ENCODE data around the gene GATA5. TPM values are rescaled to one million over a fixed set of nuclear protein-coding genes. Genes with fewer than 3 reads are reported as not detected.

Gene GATA5
- total RNA-seq, 5 donors from 2014 or later (not counting 1 experiment from before 2014, with no cell fraction given) = not detected

- H3K27ac Mint-ChIP-seq = no peak overlapping the region
- no peaks in the 10 kb centered on the region for H3K4me1 Mint-ChIP-seq
- H3K27ac ChIP-seq (ENCODE audit: low read length) = no peak overlapping the region
- H3K4me3 ChIP-seq (ENCODE audit: control insufficient read depth in 1 of 2, extremely low read depth in 1 of 2, low read length in 1 of 2) = no peak overlapping the region
- ChIA-PET CTCF (no interaction called here), POLR2A (no interaction called here)
- H3K9me3 Mint-ChIP-seq = no peaks in the 10 kb centered on the region
- no peak for ATAC-seq (replicated peaks in 1 of 4)
- no peaks in the 10 kb centered on the region for H3K36me3 ChIP-seq (ENCODE audit: control insufficient read depth in 2 of 2, extremely low read depth in 1 of 2, insufficient read depth in 1 of 2, low read length in 1 of 2)
- no peaks in the 10 kb centered on the region for H3K4me1 ChIP-seq (ENCODE audit: control insufficient read depth in 1 of 2, extremely low read depth in 1 of 2, insufficient read depth in 2 of 2, low read length in 2 of 2)
- DNase-seq = no peak
- H3K27me3 ChIP-seq (replicated peaks in 1 of 2; ENCODE audit: control insufficient read depth in 2 of 2, extremely low read depth in 1 of 2, insufficient read depth in 2 of 2, low read length in 1 of 2) = peaks cover 0 to 38% of the 10 kb centered on the region in 2 experiments
- H3K4me3 Mint-ChIP-seq = no peak overlapping the region
- peaks cover 0 to 17% of the 10 kb centered on the region in 2 donors for H3K27me3 Mint-ChIP-seq
- H3K36me3 Mint-ChIP-seq = no peaks in the 10 kb centered on the region
- 60% methylated on average over 22 of the region's 30 CpGs for WGBS (ENCODE audit: insufficient coverage)
- no peaks in the 10 kb centered on the region for H3K9me3 ChIP-seq
Measured at GRCh38 chr20:62454904-62455636, 20.7 kb downstream of the GATA5 start.

DNA sequence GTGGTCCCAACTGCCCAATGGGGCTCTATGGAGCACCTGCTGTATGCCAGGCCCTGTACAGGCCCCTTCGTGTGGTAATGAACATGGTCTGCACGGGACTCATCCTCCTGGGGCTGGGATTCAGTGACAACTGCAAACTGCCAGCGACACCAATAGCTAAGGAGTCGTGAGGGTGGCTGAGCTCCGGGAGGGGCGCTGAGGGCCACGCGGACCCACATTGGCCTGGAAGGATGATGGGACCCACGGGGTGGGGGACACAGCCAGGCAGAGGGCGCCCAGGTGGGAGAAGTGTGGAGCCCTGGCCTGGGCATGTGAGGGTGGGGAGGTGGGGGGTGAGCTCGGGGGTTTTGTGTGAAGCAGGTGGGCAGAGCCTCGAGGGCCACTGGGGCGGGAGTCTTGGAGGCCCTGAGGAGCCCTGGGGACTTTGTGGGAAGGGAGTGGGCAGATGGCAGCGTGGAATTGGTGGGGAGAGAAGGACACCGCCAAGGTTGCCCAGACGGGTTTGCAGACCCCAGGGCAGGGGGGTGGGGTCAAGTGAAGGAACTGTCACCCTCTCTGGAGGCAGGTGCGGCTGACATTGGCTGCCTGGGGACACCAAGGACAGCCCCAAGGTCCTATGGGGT lies 22.5 kb downstream of the GATA5 start:
- no peaks in the 10 kb centered on the region for H3K9me3 Mint-ChIP-seq
- Histone ChIP-seq H3K27ac (ENCODE audit: low read length) (no peak overlapping the region), H3K4me3 (ENCODE audit: control insufficient read depth in 1 of 2, extremely low read depth in 1 of 2, low read length in 1 of 2) (no peak overlapping the region), H3K4me1 (ENCODE audit: control insufficient read depth in 1 of 2, extremely low read depth in 1 of 2, insufficient read depth in 2 of 2, low read length in 2 of 2) (no peaks in the 10 kb centered on the region), H3K36me3 (ENCODE audit: control insufficient read depth in 2 of 2, extremely low read depth in 1 of 2, insufficient read depth in 1 of 2, low read length in 1 of 2) (no peaks in the 10 kb centered on the region), H3K27me3 (replicated peaks in 1 of 2; ENCODE audit: control insufficient read depth in 2 of 2, extremely low read depth in 1 of 2, insufficient read depth in 2 of 2, low read length in 1 of 2) (peaks cover 0 to 43% of the 10 kb centered on the region in 2 experiments), H3K9me3 (no peaks in the 10 kb centered on the region)
- ATAC-seq (replicated peaks in 1 of 4) (no peak), DNase-seq (no peak)
- no peak overlapping the region for H3K27ac Mint-ChIP-seq
- H3K27me3 Mint-ChIP-seq = peaks cover 3 to 22% of the 10 kb centered on the region in 2 donors
- POLR2A ChIA-PET = no interaction called here
- no peaks in the 10 kb centered on the region for H3K4me1 Mint-ChIP-seq
- CTCF ChIA-PET = no interaction called here
- no peak overlapping the region for H3K4me3 Mint-ChIP-seq
- WGBS (ENCODE audit: insufficient coverage) = 74% methylated on average over 17 of the region's 17 CpGs
- H3K36me3 Mint-ChIP-seq = no peaks in the 10 kb centered on the region

DNA sequence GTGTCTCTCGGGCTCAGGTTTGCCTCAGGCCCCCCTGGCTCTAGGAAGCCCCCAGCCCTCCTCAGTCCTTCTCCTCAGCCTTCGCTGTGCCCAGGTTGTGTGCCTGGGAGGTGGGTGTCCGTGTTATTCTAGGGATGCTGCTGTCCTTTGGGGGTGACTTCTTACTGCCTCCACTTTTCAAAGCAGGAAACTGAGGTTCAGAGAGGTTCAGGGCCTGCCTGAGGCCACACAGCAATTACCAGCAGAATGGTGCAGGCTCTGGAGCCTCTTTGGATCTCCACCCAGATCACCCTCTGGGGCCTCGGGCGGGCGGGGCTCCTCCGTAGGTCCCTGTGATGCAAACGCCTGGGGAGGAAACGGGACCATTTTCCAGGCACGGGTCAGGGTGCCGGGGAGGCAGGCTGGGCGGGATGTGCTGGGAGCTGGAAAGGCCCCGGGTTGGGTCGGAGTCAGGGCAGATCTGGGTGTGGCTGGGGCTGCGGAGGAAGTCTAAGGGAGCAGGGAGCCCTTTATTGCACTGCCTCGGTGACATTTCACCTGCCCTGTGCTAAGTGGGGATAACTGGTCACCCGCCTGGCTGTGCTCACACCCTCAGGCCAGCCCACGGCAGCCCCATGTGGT lies 23.2 kb downstream of the GATA5 start:
- ChIA-PET CTCF (no interaction called here), POLR2A (no interaction called here)
- ATAC-seq (replicated peaks in 1 of 4) = no peak
- DNase-seq = no peak
- H3K4me3 Mint-ChIP-seq = no peak overlapping the region
- H3K4me1 Mint-ChIP-seq = no peaks in the 10 kb centered on the region
- no peaks in the 10 kb centered on the region for H3K36me3 Mint-ChIP-seq
- H3K4me1 ChIP-seq (ENCODE audit: control insufficient read depth in 1 of 2, extremely low read depth in 1 of 2, insufficient read depth in 2 of 2, low read length in 2 of 2) = no peaks in the 10 kb centered on the region
- 76% methylated on average over 15 of the region's 18 CpGs for WGBS (ENCODE audit: insufficient coverage)
- H3K9me3 ChIP-seq = no peaks in the 10 kb centered on the region
- H3K27me3 Mint-ChIP-seq = peaks cover 3 to 23% of the 10 kb centered on the region in 2 donors
- H3K9me3 Mint-ChIP-seq = no peaks in the 10 kb centered on the region
- H3K27ac Mint-ChIP-seq = no peak overlapping the region
- no peaks in the 10 kb centered on the region for H3K36me3 ChIP-seq (ENCODE audit: control insufficient read depth in 2 of 2, extremely low read depth in 1 of 2, insufficient read depth in 1 of 2, low read length in 1 of 2)
- H3K27ac ChIP-seq (ENCODE audit: low read length) = no peak overlapping the region
- H3K4me3 ChIP-seq (ENCODE audit: control insufficient read depth in 1 of 2, extremely low read depth in 1 of 2, low read length in 1 of 2) = no peak overlapping the region
- peaks cover 0 to 48% of the 10 kb centered on the region in 2 experiments for H3K27me3 ChIP-seq (replicated peaks in 1 of 2; ENCODE audit: control insufficient read depth in 2 of 2, extremely low read depth in 1 of 2, insufficient read depth in 2 of 2, low read length in 1 of 2)

DNA sequence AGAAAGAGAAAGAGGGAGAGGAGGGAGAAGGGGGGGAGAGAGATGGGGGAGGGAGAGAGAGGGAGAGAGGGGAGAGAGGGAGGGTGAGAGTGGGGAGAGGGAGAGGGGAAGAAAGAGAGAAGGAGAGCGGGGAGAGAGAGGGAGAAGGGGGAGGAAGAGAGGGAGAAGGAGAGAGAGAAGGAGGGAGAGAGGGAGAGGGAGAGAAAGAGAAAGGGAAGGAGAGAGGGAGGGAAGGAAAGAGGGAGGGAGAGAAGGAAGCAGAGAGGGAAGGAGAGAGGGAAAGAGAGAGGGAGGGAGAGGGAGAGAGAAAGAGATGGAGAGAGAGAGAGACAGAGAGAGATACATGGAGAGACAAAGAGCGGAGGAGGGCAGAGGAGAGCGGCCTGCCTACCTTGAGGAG lies 23.8 kb downstream of the GATA5 start:
- 92% methylated on average over 2 of the region's 3 CpGs for WGBS (ENCODE audit: insufficient coverage)
- ATAC-seq (replicated peaks in 1 of 4) (no peak), DNase-seq (no peak)
- no peaks in the 10 kb centered on the region for H3K36me3 Mint-ChIP-seq
- Histone ChIP-seq H3K4me1 (ENCODE audit: control insufficient read depth in 1 of 2, extremely low read depth in 1 of 2, insufficient read depth in 2 of 2, low read length in 2 of 2) (no peaks in the 10 kb centered on the region), H3K36me3 (ENCODE audit: control insufficient read depth in 2 of 2, extremely low read depth in 1 of 2, insufficient read depth in 1 of 2, low read length in 1 of 2) (no peaks in the 10 kb centered on the region), H3K27ac (ENCODE audit: low read length) (no peak overlapping the region), H3K27me3 (replicated peaks in 1 of 2; ENCODE audit: control insufficient read depth in 2 of 2, extremely low read depth in 1 of 2, insufficient read depth in 2 of 2, low read length in 1 of 2) (peaks cover 0 to 51% of the 10 kb centered on the region in 2 experiments), H3K9me3 (no peaks in the 10 kb centered on the region), H3K4me3 (ENCODE audit: control insufficient read depth in 1 of 2, extremely low read depth in 1 of 2, low read length in 1 of 2) (no peak overlapping the region)
- H3K9me3 Mint-ChIP-seq = no peaks in the 10 kb centered on the region
- H3K4me3 Mint-ChIP-seq = no peak overlapping the region
- ChIA-PET CTCF (no interaction called here), POLR2A (no interaction called here)
- H3K27me3 Mint-ChIP-seq = peaks cover 3 to 23% of the 10 kb centered on the region in 2 donors
- no peak overlapping the region for H3K27ac Mint-ChIP-seq
- no peaks in the 10 kb centered on the region for H3K4me1 Mint-ChIP-seq

DNA sequence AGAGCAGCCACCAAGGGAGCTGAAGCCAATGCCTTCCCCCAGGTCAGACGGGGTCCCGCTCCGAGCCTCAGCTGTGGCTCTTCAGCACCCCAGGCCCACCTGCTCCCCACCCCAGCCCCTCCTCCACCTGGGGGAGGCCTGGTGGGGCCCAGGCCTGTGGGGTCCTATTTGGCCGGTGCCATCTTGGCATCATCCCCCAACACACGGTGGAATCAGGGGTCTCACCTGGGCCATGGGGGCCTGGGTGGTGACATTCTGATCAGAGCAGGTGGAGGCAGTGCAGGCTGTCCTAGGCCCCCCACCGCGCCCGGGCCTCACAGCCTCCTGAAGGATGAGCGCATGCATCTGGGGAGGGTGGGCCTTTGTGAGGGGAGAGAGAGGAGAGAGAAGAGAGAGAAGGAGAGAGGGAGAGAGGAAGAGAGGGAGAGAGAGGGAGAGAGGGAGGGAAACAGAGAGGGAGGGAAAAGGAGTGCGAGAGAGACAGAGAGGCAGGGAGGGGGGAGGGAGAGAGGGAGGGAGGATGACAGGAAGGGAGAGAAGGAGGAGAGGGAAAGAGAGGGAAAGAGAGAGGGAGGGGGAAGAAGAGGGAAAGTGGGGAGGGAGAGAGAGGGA lies 24.5 kb downstream of the GATA5 start:
- CTCF ChIA-PET = no interaction called here
- Histone ChIP-seq H3K27ac (ENCODE audit: low read length) (no peak overlapping the region), H3K27me3 (replicated peaks in 1 of 2; ENCODE audit: control insufficient read depth in 2 of 2, extremely low read depth in 1 of 2, insufficient read depth in 2 of 2, low read length in 1 of 2) (peaks cover 0 to 57% of the 10 kb centered on the region in 2 experiments), H3K9me3 (no peaks in the 10 kb centered on the region), H3K4me3 (ENCODE audit: control insufficient read depth in 1 of 2, extremely low read depth in 1 of 2, low read length in 1 of 2) (no peak overlapping the region), H3K4me1 (ENCODE audit: control insufficient read depth in 1 of 2, extremely low read depth in 1 of 2, insufficient read depth in 2 of 2, low read length in 2 of 2) (no peaks in the 10 kb centered on the region), H3K36me3 (ENCODE audit: control insufficient read depth in 2 of 2, extremely low read depth in 1 of 2, insufficient read depth in 1 of 2, low read length in 1 of 2) (no peaks in the 10 kb centered on the region)
- H3K4me1 Mint-ChIP-seq = no peaks in the 10 kb centered on the region
- POLR2A ChIA-PET = no interaction called here
- WGBS (ENCODE audit: insufficient coverage) = 81% methylated on average over 3 of the region's 10 CpGs
- no peak overlapping the region for H3K4me3 Mint-ChIP-seq
- H3K27ac Mint-ChIP-seq = no peak overlapping the region
- H3K36me3 Mint-ChIP-seq = no peaks in the 10 kb centered on the region
- ATAC-seq (replicated peaks in 1 of 4) (no peak), DNase-seq (no peak)
- no peaks in the 10 kb centered on the region for H3K9me3 Mint-ChIP-seq
- peaks cover 3 to 23% of the 10 kb centered on the region in 2 donors for H3K27me3 Mint-ChIP-seq

- 80% methylated on average over 20 of the region's 24 CpGs for WGBS (ENCODE audit: insufficient coverage)
- no peak overlapping the region for H3K4me3 Mint-ChIP-seq
- Histone ChIP-seq H3K9me3 (no peaks in the 10 kb centered on the region), H3K4me1 (ENCODE audit: control insufficient read depth in 1 of 2, extremely low read depth in 1 of 2, insufficient read depth in 2 of 2, low read length in 2 of 2) (no peaks in the 10 kb centered on the region), H3K27me3 (replicated peaks in 1 of 2; ENCODE audit: control insufficient read depth in 2 of 2, extremely low read depth in 1 of 2, insufficient read depth in 2 of 2, low read length in 1 of 2) (peaks cover 0 to 58% of the 10 kb centered on the region in 2 experiments), H3K36me3 (ENCODE audit: control insufficient read depth in 2 of 2, extremely low read depth in 1 of 2, insufficient read depth in 1 of 2, low read length in 1 of 2) (no peaks in the 10 kb centered on the region), H3K27ac (ENCODE audit: low read length) (no peak overlapping the region), H3K4me3 (ENCODE audit: control insufficient read depth in 1 of 2, extremely low read depth in 1 of 2, low read length in 1 of 2) (no peak overlapping the region)
- H3K27me3 Mint-ChIP-seq = peaks cover 3 to 20% of the 10 kb centered on the region in 2 donors
- no peak for DNase-seq
- H3K36me3 Mint-ChIP-seq = no peaks in the 10 kb centered on the region
- no peaks in the 10 kb centered on the region for H3K9me3 Mint-ChIP-seq
- ChIA-PET CTCF (no interaction called here), POLR2A (no interaction called here)
- H3K4me1 Mint-ChIP-seq = no peaks in the 10 kb centered on the region
- no peak for ATAC-seq (replicated peaks in 1 of 4)
- H3K27ac Mint-ChIP-seq = no peak overlapping the region
Measured at GRCh38 chr20:62449951-62450691, 25.7 kb downstream of the GATA5 start.

All from T-cell (primary cell).